Activated T-cell treated with anti-CD3 and anti-CD28 coated beads, Interleukin-2, amount 50 U/mL, for 4 hours (primary cell): ENCODE data around the gene SMS. TPM values are rescaled to one million over a fixed set of nuclear protein-coding genes. Genes with fewer than 3 reads are reported as not detected.
A peak's percentile ranks its signal among the peaks of the same experiment; 100 is the strongest.

Experiments
- ATAC-seq, 2 donors: fragments of 200-7000 bp; cut with Tn5 transposase; one replicate each; pipeline ENCODE4 v1.10.0; 2021
- DNase-seq: peaks from one replicate; pipeline ENCODE4 v3.0.0-alpha.2; 2020
- H3K27me3 Mint-ChIP-seq: one replicate; pipeline ENCODE4 v1.8.0; 2021; ENCODE audit warnings: low read depth, mixed read lengths
- H3K36me3 Mint-ChIP-seq: one replicate; pipeline ENCODE4 v1.8.0; 2022; ENCODE audit warnings: mixed read lengths; ENCODE audit not compliant: insufficient read depth
- H3K4me1 Mint-ChIP-seq: one replicate; pipeline ENCODE4 v1.8.0; 2021; ENCODE audit warnings: low read depth, mixed read lengths
- H3K4me3 Mint-ChIP-seq: one replicate; pipeline ENCODE4 v1.8.0; 2021; ENCODE audit warnings: mild to moderate bottlenecking, moderate library complexity, mixed read lengths
- H3K9me3 Mint-ChIP-seq: one replicate; pipeline ENCODE4 v1.8.0; 2021; ENCODE audit warnings: mixed read lengths
- total RNA-seq, 3 donors: library from RNA; stranded (reverse); gene quantifications; one replicate each; pipeline ENCODE4 v1.2.1, GENCODE V29; 2021

SMS gene
- 100 to 1,000 TPM in 1 of 3 donors, 10 to 100 TPM in 2; 78.4 to 109 (median 92.2) TPM for total RNA-seq

- ATAC-seq (peak; percentile 64 to 66), DNase-seq (peak; percentile 57)
- Mint-ChIP-seq H3K36me3 (peaks cover 4% of the 10 kb centered on the region), H3K9me3 (no peaks in the 10 kb centered on the region), H3K27me3 (no peaks in the 10 kb centered on the region), H3K4me1 (peaks cover 31% of the 10 kb centered on the region), H3K4me3 (peak within 1 kb of the TSS; percentile 84)
Observed at GRCh38 chrX:21940356-21940829, at the start of gene SMS. Gene SMS, plus strand, starts transcription at chrX:21940709. Its CDS starts 116 bp downstream, at chrX:21940825.

DNA sequence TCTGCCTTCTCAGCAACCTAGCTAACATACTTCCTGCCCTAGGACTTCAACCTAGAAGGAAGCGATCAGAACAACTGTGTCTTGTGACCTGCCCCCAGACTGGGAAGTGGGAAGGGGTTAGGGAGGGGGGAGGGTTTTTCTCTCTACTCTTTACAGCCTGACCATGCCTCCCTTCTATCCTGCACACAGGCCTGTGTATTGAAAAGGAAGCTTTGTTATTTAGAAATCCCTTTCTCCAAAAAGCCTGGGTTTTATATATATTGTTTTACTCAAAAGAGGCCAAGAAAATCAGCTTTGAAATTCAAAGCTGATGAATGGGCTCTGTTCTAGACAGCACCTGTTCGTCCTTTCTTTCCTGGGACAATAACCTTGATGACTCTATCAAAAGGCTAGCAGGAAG, 35.2 kb upstream of the SMS start:
- Mint-ChIP-seq H3K27me3 (no peaks in the 10 kb centered on the region), H3K4me3 (no peak overlapping the region), H3K4me1 (no peaks in the 10 kb centered on the region), H3K9me3 (no peaks in the 10 kb centered on the region), H3K36me3 (no peaks in the 10 kb centered on the region)
- DNase-seq (no peak), ATAC-seq (no peak)

DNA sequence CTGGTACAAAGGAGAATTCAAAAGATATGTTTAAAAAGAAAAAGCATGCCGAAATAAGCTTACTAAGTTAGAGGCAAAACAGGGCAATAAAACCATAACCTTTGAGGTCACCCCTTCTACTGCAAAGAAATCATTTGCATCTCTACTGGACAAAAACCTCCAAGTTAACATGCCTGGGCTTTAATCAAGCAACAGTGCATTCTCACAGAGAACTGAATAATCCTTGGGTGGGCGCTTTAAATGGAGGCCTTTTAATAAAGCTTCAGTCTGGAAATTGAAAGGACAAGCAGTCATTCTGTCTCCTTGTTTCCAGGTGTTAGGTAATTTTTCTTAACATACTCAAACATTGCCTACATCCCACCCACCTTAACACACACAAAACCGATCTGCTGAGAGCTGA, 34.6 kb upstream of the SMS start:
- no peaks in the 10 kb centered on the region for H3K36me3 Mint-ChIP-seq
- no peak overlapping the region for H3K4me3 Mint-ChIP-seq
- no peaks in the 10 kb centered on the region for H3K27me3 Mint-ChIP-seq
- no peak for ATAC-seq
- H3K9me3 Mint-ChIP-seq = no peaks in the 10 kb centered on the region
- no peaks in the 10 kb centered on the region for H3K4me1 Mint-ChIP-seq
- DNase-seq = no peak

- H3K27me3 Mint-ChIP-seq = no peaks in the 10 kb centered on the region
- ATAC-seq = no peak
- DNase-seq = no peak
- H3K4me1 Mint-ChIP-seq = no peaks in the 10 kb centered on the region
- no peaks in the 10 kb centered on the region for H3K9me3 Mint-ChIP-seq
- peaks cover 1% of the 10 kb centered on the region for H3K36me3 Mint-ChIP-seq
- no peak overlapping the region for H3K4me3 Mint-ChIP-seq
Observed at GRCh38 chrX:21907260-21907659, 33.2 kb upstream of the SMS start.

DNA sequence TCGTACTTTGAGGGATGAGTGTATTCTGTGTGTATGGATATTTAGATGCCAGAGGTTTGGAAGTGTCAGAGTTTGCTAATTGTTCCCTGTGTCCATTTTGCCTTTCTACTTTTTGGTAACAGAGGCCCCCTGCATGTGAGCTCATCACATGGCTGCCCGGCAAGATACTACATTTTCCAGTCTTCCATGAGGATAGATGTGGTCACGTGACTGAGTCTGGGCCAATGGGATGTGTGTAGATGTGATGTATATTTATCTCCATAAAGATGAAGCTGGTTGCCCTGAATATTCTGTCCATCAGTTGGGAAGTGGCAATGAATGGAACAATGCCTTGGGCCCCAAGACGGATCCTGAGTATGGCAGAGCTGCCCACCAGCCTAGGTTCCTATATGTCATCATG, 29.0 kb upstream of the SMS start:
- Mint-ChIP-seq H3K4me3 (no peak overlapping the region), H3K4me1 (no peaks in the 10 kb centered on the region), H3K27me3 (no peaks in the 10 kb centered on the region), H3K36me3 (peaks cover 1% of the 10 kb centered on the region), H3K9me3 (no peaks in the 10 kb centered on the region)
- no peak for ATAC-seq
- no peak for DNase-seq

DNA sequence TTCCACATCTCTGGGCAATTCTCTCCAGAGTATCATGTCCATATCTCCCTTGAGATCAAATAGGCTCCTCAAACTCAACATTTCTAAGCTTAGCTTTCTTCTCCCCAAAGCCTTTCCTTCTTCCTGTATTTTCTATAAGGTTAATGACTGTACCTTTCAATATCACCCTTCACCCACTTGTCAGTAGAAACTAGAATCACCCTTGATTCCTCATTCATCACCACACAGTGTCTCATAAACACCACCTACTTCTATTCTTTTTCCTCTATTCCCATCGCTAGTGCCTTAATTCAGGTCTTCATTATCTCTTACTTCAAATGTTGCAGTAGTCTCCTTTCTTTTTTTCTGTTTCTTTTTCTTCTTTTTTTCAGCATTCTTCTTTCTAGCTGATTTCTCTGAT, 28.3 kb upstream of the SMS start:
- DNase-seq (no peak), ATAC-seq (no peak)
- Mint-ChIP-seq H3K9me3 (no peaks in the 10 kb centered on the region), H3K36me3 (peaks cover 1% of the 10 kb centered on the region), H3K4me1 (no peaks in the 10 kb centered on the region), H3K4me3 (no peak overlapping the region), H3K27me3 (no peaks in the 10 kb centered on the region)

DNA sequence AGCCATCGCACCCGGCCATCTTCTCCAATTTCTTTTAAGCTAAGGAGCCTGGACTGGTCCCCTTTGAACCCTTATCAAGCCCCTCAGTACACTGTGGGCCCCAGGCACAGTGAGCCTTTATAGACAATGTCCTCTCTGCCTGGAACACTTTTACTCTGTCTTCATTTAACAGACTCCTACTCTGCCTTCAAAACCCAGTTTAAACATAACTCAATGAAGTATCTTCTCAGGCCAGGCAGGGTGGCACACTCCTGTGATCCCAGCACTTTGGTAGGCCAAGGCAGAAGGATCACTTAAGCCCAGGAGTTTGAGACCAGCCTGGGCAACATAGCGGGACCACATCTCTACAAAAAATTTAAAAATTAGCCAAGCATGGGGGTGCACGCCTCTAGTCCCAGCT, 27.5 kb upstream of the SMS start:
- Mint-ChIP-seq H3K36me3 (peaks cover 1% of the 10 kb centered on the region), H3K9me3 (no peaks in the 10 kb centered on the region), H3K27me3 (no peaks in the 10 kb centered on the region), H3K4me1 (no peaks in the 10 kb centered on the region), H3K4me3 (no peak overlapping the region)
- ATAC-seq (no peak), DNase-seq (no peak)

DNA sequence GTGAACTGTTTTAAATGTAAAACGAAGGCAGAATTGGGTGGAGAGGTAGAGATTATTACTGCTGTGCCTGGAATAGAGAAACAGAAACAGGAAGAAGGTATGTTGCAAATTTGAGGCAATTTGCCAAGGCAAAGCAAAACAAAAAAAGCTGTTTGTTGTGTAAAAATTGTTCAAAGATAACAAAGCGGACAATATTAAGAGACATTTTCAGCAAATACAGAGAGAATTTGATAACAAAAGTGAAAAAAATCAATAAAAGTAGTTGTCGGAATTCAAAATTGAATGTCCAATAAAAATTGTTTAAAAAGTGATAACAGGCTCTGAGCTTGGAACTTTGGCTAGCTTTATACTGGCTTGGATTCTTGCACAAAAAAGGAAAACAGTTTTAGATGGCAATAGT, 14.4 kb upstream of the SMS start:
- H3K4me1 Mint-ChIP-seq = peaks cover 17% of the 10 kb centered on the region
- ATAC-seq = no peak
- H3K27me3 Mint-ChIP-seq = no peaks in the 10 kb centered on the region
- H3K36me3 Mint-ChIP-seq = no peaks in the 10 kb centered on the region
- no peak overlapping the region for H3K4me3 Mint-ChIP-seq
- DNase-seq = no peak
- H3K9me3 Mint-ChIP-seq = no peaks in the 10 kb centered on the region

DNA sequence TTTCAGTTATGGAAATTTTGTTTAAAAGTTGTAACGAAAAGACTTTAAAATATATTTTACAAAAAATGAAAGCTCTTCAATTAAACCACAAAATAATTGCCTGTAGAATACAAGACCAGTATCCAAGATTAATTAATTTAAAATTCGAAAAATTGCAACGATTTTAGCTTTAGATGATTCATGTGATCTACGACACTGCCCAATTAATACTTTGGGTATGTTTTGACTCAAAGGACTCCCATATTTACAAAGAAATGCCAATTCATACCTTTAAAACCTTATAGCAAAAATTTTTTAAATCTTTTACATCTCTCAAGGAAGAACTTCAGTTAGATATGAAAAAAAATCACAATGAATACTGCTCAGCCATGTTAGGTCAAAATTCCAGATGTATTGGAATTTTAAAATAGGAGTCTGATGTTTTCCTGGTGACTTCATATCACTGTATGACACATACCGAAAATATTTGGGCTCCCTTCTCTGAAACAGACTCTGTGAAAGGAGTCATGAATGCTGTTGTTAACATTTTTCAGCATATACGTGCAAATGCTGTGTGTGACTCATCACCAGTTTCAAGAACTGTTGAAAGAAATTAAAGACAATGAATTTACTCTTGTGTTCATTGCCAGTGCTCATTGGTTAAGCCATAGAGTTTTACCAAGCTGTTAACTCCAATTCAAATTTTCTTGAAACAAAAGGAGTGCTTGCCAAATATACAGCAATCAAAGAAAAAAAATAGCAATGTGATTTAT, 13.8 kb upstream of the SMS start:
- H3K27me3 Mint-ChIP-seq = no peaks in the 10 kb centered on the region
- H3K4me1 Mint-ChIP-seq = peaks cover 17% of the 10 kb centered on the region
- no peaks in the 10 kb centered on the region for H3K36me3 Mint-ChIP-seq
- H3K9me3 Mint-ChIP-seq = no peaks in the 10 kb centered on the region
- ATAC-seq (peak; percentile 71 to 83), DNase-seq (no peak)
- no peak overlapping the region for H3K4me3 Mint-ChIP-seq

GRCh38 chrX:21929209-21929608, 11.3 kb upstream of the SMS start:
- no peaks in the 10 kb centered on the region for H3K9me3 Mint-ChIP-seq
- peaks cover 17% of the 10 kb centered on the region for H3K4me1 Mint-ChIP-seq
- DNase-seq (no peak), ATAC-seq (no peak)
- H3K27me3 Mint-ChIP-seq = no peaks in the 10 kb centered on the region
- H3K4me3 Mint-ChIP-seq = no peak overlapping the region
- H3K36me3 Mint-ChIP-seq = no peaks in the 10 kb centered on the region

DNA sequence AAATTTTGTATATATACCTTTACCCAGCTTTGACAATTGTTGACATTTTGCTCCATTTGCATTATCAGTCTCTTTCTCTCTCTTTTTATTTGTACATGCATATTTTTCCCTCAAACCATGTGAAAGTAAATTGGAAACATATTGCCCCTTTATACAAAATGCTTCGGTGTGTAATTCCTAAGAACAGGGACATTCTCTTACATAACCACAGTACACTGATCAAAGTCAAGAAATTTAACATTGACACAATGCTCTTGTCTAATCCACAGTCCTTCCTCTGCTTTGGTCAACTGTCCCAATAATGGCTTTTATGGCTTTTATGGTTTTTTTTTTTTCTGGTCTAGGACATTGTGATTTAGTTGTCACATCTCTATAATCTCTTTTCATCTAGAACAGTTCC, 9.5 kb upstream of the SMS start:
- Mint-ChIP-seq H3K4me1 (peaks cover 17% of the 10 kb centered on the region), H3K9me3 (no peaks in the 10 kb centered on the region), H3K4me3 (no peak overlapping the region), H3K36me3 (no peaks in the 10 kb centered on the region), H3K27me3 (no peaks in the 10 kb centered on the region)
- DNase-seq (no peak), ATAC-seq (no peak)

DNA sequence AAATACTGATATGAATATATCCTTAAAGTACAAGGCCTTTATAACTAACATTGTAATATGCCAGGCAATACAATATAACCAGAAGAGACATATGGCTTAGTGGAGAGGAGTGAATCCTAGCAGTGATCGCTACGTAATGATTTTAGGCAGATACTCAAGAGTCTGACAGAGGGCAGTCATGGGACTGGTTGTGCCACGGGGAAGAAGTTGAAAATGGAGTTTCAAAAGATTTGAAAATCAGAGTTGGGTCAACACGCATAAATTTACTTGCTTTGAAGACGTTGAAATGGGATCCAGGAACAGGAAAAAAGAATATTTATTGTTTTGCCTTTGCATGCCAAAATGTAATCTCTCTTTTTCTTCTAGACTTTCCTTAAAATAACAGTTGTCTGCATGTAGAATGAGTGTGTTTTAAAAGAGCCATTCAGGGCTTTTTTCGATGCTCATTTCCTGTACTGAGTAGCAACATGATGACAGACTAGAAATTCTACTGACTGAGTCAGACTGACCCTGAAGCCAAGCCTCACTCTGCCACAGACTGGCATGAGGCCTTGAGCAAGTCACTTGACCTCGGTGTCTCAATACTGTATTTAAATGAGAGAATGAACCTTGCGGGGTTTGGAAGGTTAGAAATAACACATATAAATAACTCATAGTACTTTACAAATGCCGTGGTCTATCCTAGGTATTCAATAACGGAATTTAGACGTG, 8.1 kb upstream of the SMS start:
- DNase-seq (no peak), ATAC-seq (peak in 1 of 2 donors; percentile 32)
- H3K9me3 Mint-ChIP-seq = no peaks in the 10 kb centered on the region
- peaks cover 11% of the 10 kb centered on the region for H3K4me1 Mint-ChIP-seq
- H3K4me3 Mint-ChIP-seq = no peak overlapping the region
- no peaks in the 10 kb centered on the region for H3K36me3 Mint-ChIP-seq
- no peaks in the 10 kb centered on the region for H3K27me3 Mint-ChIP-seq

DNA sequence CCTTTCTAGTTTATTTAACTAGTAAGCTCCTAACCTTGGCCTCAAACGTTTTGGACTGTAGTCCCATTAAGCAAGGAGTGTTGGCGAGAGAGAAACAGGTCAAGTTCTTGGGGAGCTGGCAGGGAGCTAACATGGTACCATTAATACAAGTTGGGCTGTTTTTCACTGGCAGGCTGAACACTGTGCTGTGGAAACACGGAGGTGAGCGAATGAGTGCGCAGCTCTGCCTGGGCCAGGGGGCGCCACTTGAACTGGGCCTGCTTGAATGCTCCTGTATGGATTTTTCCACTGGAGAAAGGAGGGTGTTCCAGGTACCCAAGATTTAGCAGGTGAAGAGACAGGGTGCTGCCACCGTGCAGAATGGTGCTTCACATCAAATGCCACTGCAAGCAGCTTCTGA, 7.4 kb upstream of the SMS start:
- H3K36me3 Mint-ChIP-seq = no peaks in the 10 kb centered on the region
- H3K4me1 Mint-ChIP-seq = peaks cover 11% of the 10 kb centered on the region
- H3K27me3 Mint-ChIP-seq = no peaks in the 10 kb centered on the region

GRCh38 chrX:21934414-21934813, 6.1 kb upstream of the SMS start:
- Mint-ChIP-seq H3K4me1 (peaks cover 7% of the 10 kb centered on the region), H3K36me3 (no peaks in the 10 kb centered on the region), H3K4me3 (no peak overlapping the region), H3K9me3 (no peaks in the 10 kb centered on the region), H3K27me3 (no peaks in the 10 kb centered on the region)
- DNase-seq = no peak
- ATAC-seq = no peak

More for the DNA sequence above, 7.4 kb upstream of the SMS start:
- DNase-seq (no peak), ATAC-seq (no peak)
- Mint-ChIP-seq H3K4me3 (no peak overlapping the region), H3K9me3 (no peaks in the 10 kb centered on the region)

DNA sequence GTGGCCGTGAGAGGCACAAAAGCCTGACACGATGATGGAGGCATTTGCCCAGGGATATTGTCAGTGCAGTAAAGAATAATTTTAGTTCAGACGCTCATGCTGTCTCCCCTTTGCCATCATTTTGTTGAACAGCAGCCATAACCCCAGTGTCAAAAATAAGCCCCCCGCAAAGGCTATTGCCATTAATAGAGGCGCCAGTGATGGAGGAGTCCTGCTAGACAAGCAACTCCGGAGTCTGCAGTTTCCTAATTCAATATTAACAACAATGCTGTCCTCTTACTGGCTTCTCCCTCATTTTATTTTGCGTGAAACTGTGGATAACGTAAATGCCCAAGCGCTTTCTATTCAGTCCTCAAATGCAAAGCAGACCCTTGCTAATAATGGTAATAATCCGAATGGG, 603 bp upstream of the SMS start:
- Mint-ChIP-seq H3K27me3 (no peaks in the 10 kb centered on the region), H3K9me3 (no peaks in the 10 kb centered on the region), H3K4me1 (peaks cover 31% of the 10 kb centered on the region), H3K36me3 (peaks cover 4% of the 10 kb centered on the region), H3K4me3 (peak overlapping the region; percentile 63)
- ATAC-seq (no peak), DNase-seq (no peak)
